ENCODE data around the gene DMRT1.

DNA sequence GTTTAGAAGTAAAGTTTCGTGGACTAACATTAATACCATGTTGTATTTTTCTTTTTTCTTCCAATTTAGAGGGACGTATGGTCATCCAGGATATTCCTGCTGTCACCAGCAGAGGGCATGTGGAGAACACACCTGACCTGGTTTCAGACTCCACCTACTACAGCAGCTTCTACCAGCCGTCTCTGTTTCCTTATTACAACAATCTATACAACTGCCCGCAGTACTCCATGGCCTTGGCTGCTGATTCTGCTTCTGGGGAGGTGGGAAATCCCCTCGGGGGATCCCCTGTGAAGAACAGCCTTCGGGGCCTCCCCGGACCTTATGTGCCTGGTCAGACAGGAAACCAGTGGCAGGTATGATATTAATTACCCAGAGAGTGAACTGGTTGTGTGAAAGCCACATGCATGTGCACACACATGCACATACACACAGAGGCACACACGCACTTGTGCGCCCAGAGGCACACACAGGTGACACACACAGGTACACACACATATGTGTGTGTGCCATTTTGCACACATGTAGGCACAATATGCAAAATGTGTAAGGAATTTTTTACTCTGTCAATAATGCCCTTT is 52.4 kb downstream of the DMRT1 start:
- TF ChIP-seq GATA2 (IDR thresholded peaks at IDR 0.05; ENCODE audit: low read depth, low read length) (no peak), GATA3 (IDR thresholded peaks at IDR 0.05; ENCODE audit: low read depth, low read length) (no peak)

Data from SH-SY5Y (cell line).